ENCODE results near the gene CMTM8.

CMTM8 gene

DNA sequence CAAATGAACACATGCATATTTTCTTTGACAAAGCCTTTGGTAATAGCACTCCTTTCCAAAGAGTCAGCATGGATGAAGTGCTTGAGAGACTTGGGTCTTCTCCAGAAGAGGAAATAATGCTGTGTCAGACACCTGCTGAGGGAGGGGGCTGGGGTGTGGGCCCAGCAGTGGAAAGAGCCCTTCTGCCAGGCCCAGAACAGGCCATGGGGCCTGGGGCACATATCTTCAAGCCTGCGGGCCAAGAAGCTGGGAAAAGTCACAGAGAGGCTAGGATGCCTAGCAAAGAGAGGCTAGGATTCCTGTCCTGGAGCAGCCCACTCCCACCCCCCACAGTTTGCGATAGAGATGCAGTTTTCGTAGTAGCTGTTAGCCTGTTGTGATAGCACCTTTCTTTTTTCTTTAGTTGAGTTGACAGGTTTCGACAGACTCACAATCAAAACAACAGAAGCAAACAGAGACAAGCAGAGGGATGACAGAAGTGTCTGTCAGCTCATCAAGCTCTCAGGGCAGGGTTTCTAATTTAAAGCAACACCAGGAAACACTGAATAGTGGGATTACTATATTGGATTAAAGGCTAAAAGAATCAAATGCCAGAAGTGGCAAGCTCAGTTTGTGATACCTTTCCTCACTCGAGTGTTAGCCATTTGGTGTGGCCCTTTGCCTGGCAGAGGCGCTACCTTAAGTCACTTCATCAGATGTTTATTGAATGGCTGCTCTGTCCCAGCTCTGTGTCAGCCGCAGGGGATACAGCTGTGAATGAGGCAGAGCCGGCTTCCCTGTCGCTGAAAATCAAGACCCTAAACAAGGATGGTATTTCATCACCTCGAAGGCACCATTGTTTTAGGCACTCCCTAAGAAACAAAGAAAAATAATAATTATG is 172.1 kb downstream of the CMTM8 start:
- H3K4me3 ChIP-seq (ENCODE audit: control insufficient read depth, low read depth, low read length) = no peak overlapping the region
- no peak for TF ChIP-seq CTCF (IDR thresholded peaks at IDR 0.05; ENCODE audit: control insufficient read depth, insufficient read depth, low read depth, low read length, missing control alignments)
- DNase-seq (ENCODE audit: low read depth) = no peak

- no peak for TF ChIP-seq CTCF (IDR thresholded peaks at IDR 0.05; ENCODE audit: control insufficient read depth, insufficient read depth, low read depth, low read length, missing control alignments)
- no peak overlapping the region for H3K4me3 ChIP-seq (ENCODE audit: control insufficient read depth, low read depth, low read length)
- no peak for DNase-seq (ENCODE audit: low read depth)
These were observed 173.0 kb downstream of the CMTM8 start for GRCh38 chr3:32411442-32411841.

- DNase-seq (ENCODE audit: low read depth) = no peak
- no peak overlapping the region for H3K4me3 ChIP-seq (ENCODE audit: control insufficient read depth, low read depth, low read length)
- no peak for TF ChIP-seq CTCF (IDR thresholded peaks at IDR 0.05; ENCODE audit: control insufficient read depth, insufficient read depth, low read depth, low read length, missing control alignments)
These were observed 174.4 kb downstream of the CMTM8 start for GRCh38 chr3:32412887-32413286.

GRCh38 chr3:32413845-32414521 is 175.5 kb downstream of the CMTM8 start:
- TF ChIP-seq CTCF (IDR thresholded peaks at IDR 0.05; ENCODE audit: control insufficient read depth, insufficient read depth, low read depth, low read length, missing control alignments) = no peak
- no peak overlapping the region for H3K4me3 ChIP-seq (ENCODE audit: control insufficient read depth, low read depth, low read length)
- DNase-seq (ENCODE audit: low read depth) = no peak

DNA sequence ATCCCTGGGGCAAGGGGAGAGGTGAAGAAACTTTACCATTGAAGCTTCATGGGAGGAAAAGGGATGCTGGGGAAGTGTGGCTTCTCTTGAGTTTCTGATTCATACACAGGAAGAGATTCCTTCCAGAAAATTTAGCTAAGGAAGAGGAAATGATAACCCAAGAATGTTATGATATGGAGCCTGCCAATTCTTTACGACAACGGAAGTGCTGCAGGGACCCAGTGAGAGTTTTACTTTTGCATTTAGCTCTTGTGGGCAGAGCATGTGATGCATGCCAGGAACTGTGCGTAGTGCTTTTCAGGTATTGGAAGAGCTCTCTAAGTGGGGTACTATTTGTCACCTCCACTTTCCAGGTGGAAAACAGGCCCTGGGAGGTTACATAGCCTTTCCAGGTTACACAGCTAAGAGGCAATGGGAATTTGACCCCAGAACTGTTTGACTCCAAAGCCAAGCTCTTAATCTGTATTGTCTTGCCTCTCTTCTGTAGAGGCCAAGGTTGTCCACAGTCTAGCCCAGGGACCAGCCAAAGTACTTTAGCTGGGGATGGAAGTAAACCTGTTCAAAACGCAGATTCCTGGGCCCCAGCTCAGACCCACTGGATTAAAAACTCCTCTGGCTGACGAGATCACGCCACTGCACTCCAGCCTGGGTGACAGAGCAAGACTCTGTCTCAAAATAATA is 176.2 kb downstream of the CMTM8 start:
- no peak for TF ChIP-seq CTCF (IDR thresholded peaks at IDR 0.05; ENCODE audit: control insufficient read depth, insufficient read depth, low read depth, low read length, missing control alignments)
- no peak overlapping the region for H3K4me3 ChIP-seq (ENCODE audit: control insufficient read depth, low read depth, low read length)
- DNase-seq (ENCODE audit: low read depth) = no peak

- TF ChIP-seq CTCF (IDR thresholded peaks at IDR 0.05; ENCODE audit: control insufficient read depth, insufficient read depth, low read depth, low read length, missing control alignments) = no peak
- no peak for DNase-seq (ENCODE audit: low read depth)
- no peak overlapping the region for H3K4me3 ChIP-seq (ENCODE audit: control insufficient read depth, low read depth, low read length)
These were observed 181.3 kb downstream of the CMTM8 start for GRCh38 chr3:32419742-32420125.

All from AG09309 (cell line).